Peyer's patch (tissue), 4 donors: Measurements from ENCODE around the gene MAP1LC3B2. TPM values are rescaled to one million over a fixed set of nuclear protein-coding genes. Genes with fewer than 3 reads are reported as not detected.

Source experiments
- DNase-seq, 3 donors: peaks; one replicate each; pipeline ENCODE4 v3.0.0-alpha.2; 2017 to 2019
- H3K27ac ChIP-seq, 4 donors: fragments of 200-600 bp; sonication (generic); one replicate each; pipeline ENCODE4 v1.5.1; 2016 to 2019
- H3K27me3 ChIP-seq, 2 donors: fragments of 200-600 bp; sonication (generic); one replicate each; pipeline ENCODE4 v1.5.1; 2019
- H3K36me3 ChIP-seq, 3 donors: fragments of 200-600 bp; sonication (generic); one replicate each; pipeline ENCODE4 v1.5.1; 2016 to 2019
- H3K4me1 ChIP-seq, 4 donors: fragments of 200-600 bp; sonication (generic); one replicate each; pipeline ENCODE4 v1.5.1; 2016 to 2019
- H3K4me3 ChIP-seq, 4 donors: fragments of 200-600 bp; sonication (generic); 1 replicate in 3 of 4; 2 replicates in 1 of 4; pipeline ENCODE4 v1.5.1; 2016 to 2019; ENCODE audit warnings: mild to moderate bottlenecking in 1 of 4
- H3K9me3 ChIP-seq, 4 donors: fragments of 200-600 bp; sonication (generic); one replicate each; pipeline ENCODE4 v1.5.1; 2016 to 2019; ENCODE audit warnings: mild to moderate bottlenecking in 1 of 4
- POLR2A ChIP-seq, 2 donors: fragments of 450-650 bp; IDR thresholded peaks; one replicate each; pipeline ENCODE4 v1.5.1; 2017; ENCODE audit warnings: antibody characterized with exemption in 2 of 2, mild to moderate bottlenecking in 2 of 2, moderate library complexity in 2 of 2
- total RNA-seq, 4 donors: library from RNA; depleted of rRNA; stranded (reverse); fragments of >200 nt; gene quantifications; one replicate each; pipeline ENCODE4 v1.1.0, GENCODE V29; 2016
- TF ChIP-seq, protein P1 (sequence below), 6 experiments: fragments of 450-650 bp in 4 of 6; fragments of 200-600 bp in 2 of 6; sonication (generic) in 1 of 6; IDR thresholded peaks; one replicate each; pipeline ENCODE4 v1.5.1; 2017 to 2019; ENCODE audit warnings: antibody characterized with exemption in 6 of 6, mild to moderate bottlenecking in 3 of 6, moderate library complexity in 1 of 6

Gene MAP1LC3B2
- total RNA-seq, 4 donors from 2014 or later = 1.9 TPM; not detected in 3

DNA sequence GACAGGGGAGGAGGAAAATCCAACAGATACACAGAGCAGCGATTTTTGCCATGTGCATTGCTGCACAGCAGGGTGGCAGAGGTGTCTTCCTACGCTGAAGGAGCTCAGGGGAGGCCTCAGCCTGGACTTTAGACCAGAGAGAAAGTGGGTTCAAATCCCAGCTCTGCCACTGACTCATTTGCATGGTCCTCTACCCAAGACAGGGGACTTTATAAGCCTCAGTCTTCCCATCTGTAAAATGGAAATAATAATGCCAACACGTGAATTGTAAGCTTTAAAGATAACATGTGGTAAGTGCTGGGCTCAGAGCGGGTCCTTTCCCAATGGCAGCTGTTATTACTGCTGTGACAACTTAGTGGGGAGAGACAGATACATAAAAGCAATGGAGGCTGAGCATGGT lies 62.0 kb downstream of the MAP1LC3B2 start:
- no peaks in the 10 kb centered on the region for H3K36me3 ChIP-seq
- H3K4me3 ChIP-seq = no peak overlapping the region
- peaks cover 0 to 7% (median 0%) of the 10 kb centered on the region in 4 donors for H3K9me3 ChIP-seq
- DNase-seq = no peak
- H3K4me1 ChIP-seq = peaks cover 0 to 13% (median 0%) of the 10 kb centered on the region in 4 donors
- H3K27ac ChIP-seq = no peak overlapping the region
- H3K27me3 ChIP-seq = no peaks in the 10 kb centered on the region
- TF ChIP-seq POLR2A (IDR thresholded peaks at IDR 0.05) = no peak
- TF ChIP-seq, protein P1, sequence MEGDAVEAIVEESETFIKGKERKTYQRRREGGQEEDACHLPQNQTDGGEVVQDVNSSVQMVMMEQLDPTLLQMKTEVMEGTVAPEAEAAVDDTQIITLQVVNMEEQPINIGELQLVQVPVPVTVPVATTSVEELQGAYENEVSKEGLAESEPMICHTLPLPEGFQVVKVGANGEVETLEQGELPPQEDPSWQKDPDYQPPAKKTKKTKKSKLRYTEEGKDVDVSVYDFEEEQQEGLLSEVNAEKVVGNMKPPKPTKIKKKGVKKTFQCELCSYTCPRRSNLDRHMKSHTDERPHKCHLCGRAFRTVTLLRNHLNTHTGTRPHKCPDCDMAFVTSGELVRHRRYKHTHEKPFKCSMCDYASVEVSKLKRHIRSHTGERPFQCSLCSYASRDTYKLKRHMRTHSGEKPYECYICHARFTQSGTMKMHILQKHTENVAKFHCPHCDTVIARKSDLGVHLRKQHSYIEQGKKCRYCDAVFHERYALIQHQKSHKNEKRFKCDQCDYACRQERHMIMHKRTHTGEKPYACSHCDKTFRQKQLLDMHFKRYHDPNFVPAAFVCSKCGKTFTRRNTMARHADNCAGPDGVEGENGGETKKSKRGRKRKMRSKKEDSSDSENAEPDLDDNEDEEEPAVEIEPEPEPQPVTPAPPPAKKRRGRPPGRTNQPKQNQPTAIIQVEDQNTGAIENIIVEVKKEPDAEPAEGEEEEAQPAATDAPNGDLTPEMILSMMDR (IDR thresholded peaks at IDR 0.05) = no peak

DNA sequence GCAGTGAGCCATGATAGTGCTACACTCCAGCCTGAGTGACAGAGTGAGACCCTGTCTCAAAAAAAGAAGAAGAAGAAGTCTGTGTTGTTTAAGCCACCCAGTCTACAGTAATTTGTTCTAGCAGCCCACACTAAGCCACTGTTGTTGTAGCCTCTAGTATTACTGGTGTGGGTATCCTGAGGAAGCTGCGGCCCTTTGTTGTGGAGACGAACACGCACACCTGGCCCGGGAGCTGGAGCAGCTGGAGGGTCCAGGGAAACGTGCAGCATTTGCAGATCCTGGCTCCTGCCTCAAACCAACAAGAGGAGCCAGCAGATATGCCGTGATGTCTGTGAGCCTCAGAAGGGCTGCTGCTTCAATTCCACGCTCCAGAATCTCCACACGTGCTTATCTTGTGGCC lies 65.3 kb downstream of the MAP1LC3B2 start:
- Histone ChIP-seq H3K4me3 (no peak overlapping the region), H3K4me1 (peaks cover 0 to 13% (median 0%) of the 10 kb centered on the region in 4 donors), H3K27ac (no peak overlapping the region), H3K9me3 (peaks cover 0 to 4% (median 0%) of the 10 kb centered on the region in 4 donors), H3K36me3 (no peaks in the 10 kb centered on the region), H3K27me3 (no peaks in the 10 kb centered on the region)
- TF ChIP-seq, protein P1 (IDR thresholded peaks at IDR 0.05) = no peak
- no peak for TF ChIP-seq POLR2A (IDR thresholded peaks at IDR 0.05)
- no peak for DNase-seq

DNA sequence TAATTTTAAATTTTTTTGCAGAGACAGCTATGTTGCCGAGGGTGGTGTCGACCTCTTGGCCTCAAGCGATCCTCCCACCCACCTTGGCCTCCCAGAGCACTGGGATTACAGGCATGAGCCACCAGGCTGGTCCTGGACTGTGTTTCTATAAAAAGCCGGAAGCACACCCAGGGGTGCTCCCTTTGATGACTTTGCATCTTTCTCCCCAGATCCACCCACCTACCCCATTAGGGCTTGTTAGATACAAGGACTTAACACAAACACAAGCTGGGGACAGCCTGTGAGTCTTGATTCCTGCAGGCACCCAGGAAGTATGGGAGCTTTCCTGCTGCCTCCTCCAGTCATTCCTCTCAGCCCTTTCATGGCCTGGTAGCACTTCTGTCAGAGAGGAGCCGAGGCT lies 67.0 kb downstream of the MAP1LC3B2 start:
- Histone ChIP-seq H3K36me3 (no peaks in the 10 kb centered on the region), H3K27me3 (no peaks in the 10 kb centered on the region), H3K9me3 (peaks cover 0 to 4% (median 0%) of the 10 kb centered on the region in 4 donors), H3K27ac (no peak overlapping the region), H3K4me1 (no peaks in the 10 kb centered on the region), H3K4me3 (no peak overlapping the region)
- no peak for DNase-seq
- TF ChIP-seq, protein P1 (IDR thresholded peaks at IDR 0.05) = no peak
- TF ChIP-seq POLR2A (IDR thresholded peaks at IDR 0.05) = no peak

Other genes starting within 250 kb of the MAP1LC3B2 start
- gene SPRING1, start 178.7 kb downstream of the MAP1LC3B2 start, total RNA-seq = 10 to 100 TPM; 21.5 to 36.3 (median 30.3) TPM
- 1 to 10 TPM in 3 of 4 donors, under 1 TPM in 1; 0.38 to 3.9 (median 3.1) TPM for gene RNFT2, start 178.9 kb downstream of the MAP1LC3B2 start, total RNA-seq